Measurements from ENCODE around the gene RFX4.

DNA sequence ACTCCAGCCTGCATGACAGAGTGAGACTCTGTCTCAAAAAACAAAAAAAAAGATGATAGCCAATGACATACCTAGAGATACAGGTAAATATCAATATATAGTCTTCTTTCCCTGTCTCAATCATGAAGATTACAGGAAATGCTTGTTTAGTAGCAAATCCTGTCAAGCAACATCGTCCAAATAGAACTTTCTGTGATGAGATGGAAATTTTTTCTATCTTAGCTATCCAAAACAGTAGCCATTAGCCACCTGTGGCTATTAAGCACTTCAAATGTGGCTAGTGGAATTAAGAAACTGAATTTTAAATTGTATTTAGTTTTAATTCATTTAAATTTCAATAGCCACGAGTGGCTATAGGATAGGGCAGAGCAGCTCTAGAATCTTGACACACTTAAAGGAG lies 158.4 kb downstream of the RFX4 start:
- TF ChIP-seq, protein P1, sequence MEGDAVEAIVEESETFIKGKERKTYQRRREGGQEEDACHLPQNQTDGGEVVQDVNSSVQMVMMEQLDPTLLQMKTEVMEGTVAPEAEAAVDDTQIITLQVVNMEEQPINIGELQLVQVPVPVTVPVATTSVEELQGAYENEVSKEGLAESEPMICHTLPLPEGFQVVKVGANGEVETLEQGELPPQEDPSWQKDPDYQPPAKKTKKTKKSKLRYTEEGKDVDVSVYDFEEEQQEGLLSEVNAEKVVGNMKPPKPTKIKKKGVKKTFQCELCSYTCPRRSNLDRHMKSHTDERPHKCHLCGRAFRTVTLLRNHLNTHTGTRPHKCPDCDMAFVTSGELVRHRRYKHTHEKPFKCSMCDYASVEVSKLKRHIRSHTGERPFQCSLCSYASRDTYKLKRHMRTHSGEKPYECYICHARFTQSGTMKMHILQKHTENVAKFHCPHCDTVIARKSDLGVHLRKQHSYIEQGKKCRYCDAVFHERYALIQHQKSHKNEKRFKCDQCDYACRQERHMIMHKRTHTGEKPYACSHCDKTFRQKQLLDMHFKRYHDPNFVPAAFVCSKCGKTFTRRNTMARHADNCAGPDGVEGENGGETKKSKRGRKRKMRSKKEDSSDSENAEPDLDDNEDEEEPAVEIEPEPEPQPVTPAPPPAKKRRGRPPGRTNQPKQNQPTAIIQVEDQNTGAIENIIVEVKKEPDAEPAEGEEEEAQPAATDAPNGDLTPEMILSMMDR (conservative IDR thresholded peaks at IDR 0.05) = no peak
- TF ChIP-seq ZFX (IDR thresholded peaks at IDR 0.05) = no peak

Data from C4-2B (cell line).